GM12874 (cell line): ENCODE results near the gene XYLT1.

Source experiments
- TF ChIP-seq, protein P1 (sequence below): IDR thresholded peaks from 2 replicates; pipeline ENCODE4 v1.5.1; 2011; ENCODE audit warnings: low read depth, mild to moderate bottlenecking, control low read depth, low read length, moderate library complexity; ENCODE audit not compliant: insufficient read depth

XYLT1 gene

DNA sequence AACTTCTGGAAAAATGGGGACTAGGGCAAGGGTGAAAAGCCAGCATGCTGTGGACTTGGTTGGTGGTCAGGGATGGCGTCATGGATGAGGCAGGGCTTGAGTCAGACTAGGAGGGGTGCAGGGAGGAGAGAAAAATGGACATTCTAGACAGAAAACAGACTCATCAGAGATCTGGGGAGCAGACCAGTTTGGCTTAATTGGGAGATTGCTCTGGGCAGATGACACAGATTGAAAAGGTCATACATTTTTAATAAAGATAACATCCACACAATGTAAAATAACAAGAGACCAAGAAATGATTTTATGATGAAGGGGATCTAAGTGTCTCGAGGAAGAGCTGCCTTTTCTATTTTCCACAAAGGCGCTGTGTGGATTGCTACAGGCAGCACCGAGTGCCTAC lies 326.3 kb downstream of the XYLT1 start:
- TF ChIP-seq, protein P1, sequence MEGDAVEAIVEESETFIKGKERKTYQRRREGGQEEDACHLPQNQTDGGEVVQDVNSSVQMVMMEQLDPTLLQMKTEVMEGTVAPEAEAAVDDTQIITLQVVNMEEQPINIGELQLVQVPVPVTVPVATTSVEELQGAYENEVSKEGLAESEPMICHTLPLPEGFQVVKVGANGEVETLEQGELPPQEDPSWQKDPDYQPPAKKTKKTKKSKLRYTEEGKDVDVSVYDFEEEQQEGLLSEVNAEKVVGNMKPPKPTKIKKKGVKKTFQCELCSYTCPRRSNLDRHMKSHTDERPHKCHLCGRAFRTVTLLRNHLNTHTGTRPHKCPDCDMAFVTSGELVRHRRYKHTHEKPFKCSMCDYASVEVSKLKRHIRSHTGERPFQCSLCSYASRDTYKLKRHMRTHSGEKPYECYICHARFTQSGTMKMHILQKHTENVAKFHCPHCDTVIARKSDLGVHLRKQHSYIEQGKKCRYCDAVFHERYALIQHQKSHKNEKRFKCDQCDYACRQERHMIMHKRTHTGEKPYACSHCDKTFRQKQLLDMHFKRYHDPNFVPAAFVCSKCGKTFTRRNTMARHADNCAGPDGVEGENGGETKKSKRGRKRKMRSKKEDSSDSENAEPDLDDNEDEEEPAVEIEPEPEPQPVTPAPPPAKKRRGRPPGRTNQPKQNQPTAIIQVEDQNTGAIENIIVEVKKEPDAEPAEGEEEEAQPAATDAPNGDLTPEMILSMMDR = no peak

DNA sequence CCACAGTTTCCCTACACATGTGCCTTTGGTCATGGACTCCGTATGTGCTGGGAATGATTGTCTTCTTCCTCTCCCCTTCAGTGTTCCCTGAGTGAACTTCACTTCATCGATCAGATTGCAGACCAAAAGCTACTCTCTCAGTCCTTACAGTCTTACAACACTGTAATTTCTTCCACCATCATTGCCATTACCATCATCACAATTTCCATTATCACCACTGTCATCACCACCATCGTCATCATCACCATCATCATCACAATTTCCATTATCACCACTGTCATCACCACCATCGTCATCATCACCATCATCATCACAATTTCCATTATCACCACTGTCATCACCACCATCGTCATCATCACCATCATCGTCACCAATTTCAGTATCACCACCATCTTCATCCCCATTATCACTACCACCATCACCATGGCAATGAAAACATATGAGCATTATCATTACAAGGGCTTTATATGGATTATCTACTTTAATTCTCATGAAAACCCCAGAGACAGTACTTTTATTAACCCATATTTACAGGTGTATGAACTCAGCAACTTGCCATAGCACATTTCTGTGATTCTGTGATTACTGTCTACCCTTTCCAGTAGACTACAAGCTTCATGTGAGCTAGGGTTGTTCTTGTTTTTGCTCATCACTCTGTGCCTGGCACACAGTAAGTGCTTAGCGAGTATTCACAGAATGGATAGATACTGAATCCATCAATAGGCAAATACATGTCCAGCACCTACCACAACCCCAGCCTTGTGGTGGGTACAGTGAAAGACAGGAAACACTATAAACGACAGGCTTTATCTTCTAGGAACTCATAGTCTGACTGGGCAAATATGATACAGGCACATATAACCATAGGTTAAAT lies 327.0 kb downstream of the XYLT1 start:
- TF ChIP-seq, protein P1 = no peak

DNA sequence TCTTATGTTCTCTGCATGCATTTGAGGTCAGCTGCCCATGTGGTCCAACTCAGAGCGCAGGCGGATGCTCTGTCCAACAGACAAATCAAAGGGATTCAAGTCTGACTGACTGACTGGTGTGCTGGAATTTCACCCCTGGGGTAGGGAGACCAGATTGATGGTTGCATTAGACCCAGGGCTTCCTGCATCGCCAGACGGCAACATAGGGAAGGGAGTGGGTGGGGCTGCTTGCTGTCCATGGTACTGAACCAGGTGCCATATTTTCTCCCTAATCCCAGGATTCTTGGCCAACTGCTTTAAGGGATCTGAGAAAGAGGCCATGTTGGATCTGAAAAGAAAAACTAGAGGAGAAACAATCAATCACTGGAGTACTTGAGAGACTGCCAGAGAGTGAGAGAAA lies 332.0 kb downstream of the XYLT1 start:
- TF ChIP-seq, protein P1 = no peak

DNA sequence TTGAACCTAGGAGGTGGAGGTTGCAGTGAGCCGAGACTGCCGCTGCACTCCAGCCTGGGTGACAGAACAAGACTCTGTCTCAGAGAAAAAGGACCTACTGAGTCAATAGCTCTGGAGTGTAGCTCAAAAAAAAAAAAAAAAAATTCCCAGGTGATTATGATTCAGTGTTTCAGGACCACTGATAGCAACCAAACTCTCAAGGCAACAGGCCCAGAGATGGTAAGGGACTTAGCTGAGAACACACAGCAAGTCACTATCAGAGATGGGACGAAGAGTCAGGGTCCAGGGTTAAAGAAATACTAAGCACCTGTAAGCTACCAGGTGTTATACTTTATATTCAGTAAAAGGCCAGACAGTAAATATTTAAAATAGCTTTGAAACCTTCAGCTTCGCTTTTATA lies 335.3 kb downstream of the XYLT1 start:
- TF ChIP-seq, protein P1 = no peak

DNA sequence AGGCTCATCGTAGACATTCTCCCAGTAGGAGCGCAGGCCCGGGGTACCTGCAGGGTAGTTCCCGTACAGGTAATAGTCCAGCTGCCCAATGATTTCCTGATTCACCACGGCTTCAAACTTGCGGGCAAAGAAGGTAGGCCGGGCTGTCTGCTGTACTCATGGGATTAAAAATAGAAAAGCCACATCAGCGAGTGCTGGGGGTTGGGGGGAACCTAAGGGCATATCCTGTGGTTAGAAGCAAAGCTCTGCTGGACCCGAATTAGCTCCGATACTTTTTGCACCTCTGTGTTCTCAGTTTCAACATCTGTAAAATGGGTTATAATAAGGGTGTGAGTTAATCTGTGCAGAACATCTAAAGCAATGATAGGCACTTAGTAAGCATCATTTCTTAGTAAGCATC lies 336.2 kb downstream of the XYLT1 start:
- TF ChIP-seq, protein P1 = no peak

DNA sequence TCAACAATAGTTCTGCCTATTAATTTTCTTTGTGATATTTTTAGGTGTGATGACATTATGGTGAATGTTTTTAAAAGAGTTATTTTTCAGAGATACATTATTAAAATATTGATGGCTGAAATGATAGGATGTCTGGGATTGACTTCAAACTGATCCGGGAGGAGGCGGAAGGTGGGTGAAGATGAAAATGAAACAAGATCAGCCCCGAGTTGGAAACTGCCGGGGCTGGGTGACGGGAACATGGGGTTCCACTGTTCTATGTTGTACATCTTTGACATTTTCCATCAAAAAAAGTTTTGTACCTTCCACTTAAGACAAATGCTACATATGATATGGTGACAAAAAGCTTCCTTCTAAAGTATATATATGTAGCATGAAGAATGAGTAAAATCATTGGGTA lies 336.9 kb downstream of the XYLT1 start:
- TF ChIP-seq, protein P1 = no peak

DNA sequence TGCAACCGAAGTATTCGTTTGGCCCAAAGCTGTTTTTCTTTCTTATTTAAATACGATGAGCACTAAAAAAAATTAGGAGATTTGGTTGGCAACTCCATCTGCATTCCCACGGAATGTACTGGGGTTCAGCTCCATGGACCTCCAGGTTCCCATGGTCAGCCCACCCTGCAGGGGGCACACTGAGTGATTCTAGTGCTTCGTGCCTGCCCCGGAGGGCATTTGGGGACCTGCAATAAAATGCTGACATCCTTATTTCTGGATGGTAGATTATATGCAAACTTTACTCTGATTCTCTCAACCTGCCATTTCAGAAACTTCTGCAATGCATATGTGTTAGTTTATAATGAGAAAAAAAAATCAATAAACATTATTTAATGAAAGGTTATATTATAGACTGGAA lies 339.4 kb downstream of the XYLT1 start:
- TF ChIP-seq, protein P1 = 0 out of 2 replicates have a peak, but pooled peaks have one; percentile 4
